ENCODE results near the gene LCNL1.

LCNL1 gene

GRCh38 chr9:136962701-136963248 is 20.0 kb upstream of the LCNL1 start:
- TF ChIP-seq, protein P1, sequence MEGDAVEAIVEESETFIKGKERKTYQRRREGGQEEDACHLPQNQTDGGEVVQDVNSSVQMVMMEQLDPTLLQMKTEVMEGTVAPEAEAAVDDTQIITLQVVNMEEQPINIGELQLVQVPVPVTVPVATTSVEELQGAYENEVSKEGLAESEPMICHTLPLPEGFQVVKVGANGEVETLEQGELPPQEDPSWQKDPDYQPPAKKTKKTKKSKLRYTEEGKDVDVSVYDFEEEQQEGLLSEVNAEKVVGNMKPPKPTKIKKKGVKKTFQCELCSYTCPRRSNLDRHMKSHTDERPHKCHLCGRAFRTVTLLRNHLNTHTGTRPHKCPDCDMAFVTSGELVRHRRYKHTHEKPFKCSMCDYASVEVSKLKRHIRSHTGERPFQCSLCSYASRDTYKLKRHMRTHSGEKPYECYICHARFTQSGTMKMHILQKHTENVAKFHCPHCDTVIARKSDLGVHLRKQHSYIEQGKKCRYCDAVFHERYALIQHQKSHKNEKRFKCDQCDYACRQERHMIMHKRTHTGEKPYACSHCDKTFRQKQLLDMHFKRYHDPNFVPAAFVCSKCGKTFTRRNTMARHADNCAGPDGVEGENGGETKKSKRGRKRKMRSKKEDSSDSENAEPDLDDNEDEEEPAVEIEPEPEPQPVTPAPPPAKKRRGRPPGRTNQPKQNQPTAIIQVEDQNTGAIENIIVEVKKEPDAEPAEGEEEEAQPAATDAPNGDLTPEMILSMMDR (IDR thresholded peaks at IDR 0.05; ENCODE audit: insufficient read depth, missing control alignments) = no peak
- FAIRE-seq (no peak), DNase-seq (ENCODE audit: insufficient read length, low spot score) (no peak)

- FAIRE-seq (no peak), DNase-seq (ENCODE audit: insufficient read length, low spot score) (no peak)
- TF ChIP-seq, protein P1 (IDR thresholded peaks at IDR 0.05; ENCODE audit: insufficient read depth, missing control alignments) = no peak
Observed at GRCh38 chr9:136963341-136963740, 19.5 kb upstream of the LCNL1 start.

- DNase-seq (ENCODE audit: insufficient read length, low spot score) = no peak
- TF ChIP-seq, protein P1 (IDR thresholded peaks at IDR 0.05; ENCODE audit: insufficient read depth, missing control alignments) = no peak
- no peak for FAIRE-seq
Observed at GRCh38 chr9:136963751-136964150, 19.0 kb upstream of the LCNL1 start.

- no peak for DNase-seq (ENCODE audit: insufficient read length, low spot score)
- TF ChIP-seq, protein P1 (IDR thresholded peaks at IDR 0.05; ENCODE audit: insufficient read depth, missing control alignments) = no peak
- no peak for FAIRE-seq
Observed at GRCh38 chr9:136964171-136964689, 18.6 kb upstream of the LCNL1 start.

DNA sequence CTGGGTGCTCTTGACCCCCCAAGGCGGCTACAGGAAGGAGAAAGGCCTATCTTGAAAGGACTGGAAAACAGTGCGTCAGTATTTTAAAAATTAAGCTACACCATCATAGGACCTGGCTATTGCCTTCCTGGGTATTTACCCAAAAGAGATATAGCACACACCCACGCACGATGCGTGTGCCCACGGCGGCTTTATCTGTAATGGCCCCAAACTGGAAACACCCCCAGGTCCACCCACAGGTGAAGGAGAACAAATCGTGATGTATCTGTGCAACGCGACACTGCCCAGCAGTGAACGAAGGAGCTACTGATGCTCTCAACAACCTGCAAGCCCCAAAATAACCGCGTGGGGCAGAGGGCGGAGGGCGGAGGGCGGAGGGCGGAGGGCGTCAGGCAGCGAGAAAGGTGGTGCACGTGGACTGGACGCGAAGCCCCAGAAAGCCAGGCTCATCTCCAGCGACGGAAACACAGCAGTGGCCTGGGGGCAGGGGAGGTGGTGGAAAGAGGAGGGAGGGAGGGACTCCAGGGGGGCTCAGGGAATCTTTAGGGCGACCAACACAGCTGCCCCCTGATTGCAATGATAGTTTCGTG is 17.9 kb upstream of the LCNL1 start:
- FAIRE-seq (no peak), DNase-seq (ENCODE audit: insufficient read length, low spot score) (no peak)
- TF ChIP-seq, protein P1 (IDR thresholded peaks at IDR 0.05; ENCODE audit: insufficient read depth, missing control alignments) = no peak

DNA sequence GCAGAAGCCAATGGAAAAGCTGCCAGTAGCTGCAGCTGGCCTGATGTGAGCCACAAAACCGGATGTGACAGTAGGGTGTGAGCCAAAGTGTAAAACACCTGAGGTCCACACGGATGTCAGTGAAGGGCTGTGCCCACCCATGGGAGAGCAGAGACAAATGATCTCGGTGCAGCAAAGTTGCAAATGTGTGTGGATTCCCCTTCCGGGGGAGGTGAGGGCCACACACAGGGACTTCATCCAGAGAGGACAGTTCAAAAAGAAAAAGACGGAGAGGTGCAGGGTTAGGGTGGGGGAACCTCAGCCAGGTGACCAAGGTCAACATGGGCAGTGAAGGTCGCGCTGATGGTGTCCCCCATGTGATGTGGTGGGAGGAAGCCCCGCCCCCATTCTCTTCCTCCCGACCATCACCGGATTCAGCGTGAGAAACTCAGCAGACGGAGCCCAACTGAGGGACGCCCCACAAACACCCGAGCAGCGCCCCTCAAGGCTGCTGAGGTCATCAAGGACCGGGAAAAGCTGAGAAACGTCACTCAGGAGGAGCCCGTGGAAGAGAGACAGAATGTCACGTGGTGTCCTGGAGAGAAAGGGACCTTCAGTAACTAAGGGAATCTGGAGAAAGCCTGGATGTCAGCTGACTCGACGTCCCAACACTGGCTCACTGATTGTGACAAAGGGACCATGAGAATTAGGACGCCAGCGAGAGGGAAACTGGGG is 16.9 kb upstream of the LCNL1 start:
- DNase-seq (ENCODE audit: insufficient read length, low spot score) (no peak), FAIRE-seq (no peak)
- TF ChIP-seq, protein P1 (IDR thresholded peaks at IDR 0.05; ENCODE audit: insufficient read depth, missing control alignments) = no peak
